ENCODE results near the gene PPP2R5B.

Gene PPP2R5B

DNA sequence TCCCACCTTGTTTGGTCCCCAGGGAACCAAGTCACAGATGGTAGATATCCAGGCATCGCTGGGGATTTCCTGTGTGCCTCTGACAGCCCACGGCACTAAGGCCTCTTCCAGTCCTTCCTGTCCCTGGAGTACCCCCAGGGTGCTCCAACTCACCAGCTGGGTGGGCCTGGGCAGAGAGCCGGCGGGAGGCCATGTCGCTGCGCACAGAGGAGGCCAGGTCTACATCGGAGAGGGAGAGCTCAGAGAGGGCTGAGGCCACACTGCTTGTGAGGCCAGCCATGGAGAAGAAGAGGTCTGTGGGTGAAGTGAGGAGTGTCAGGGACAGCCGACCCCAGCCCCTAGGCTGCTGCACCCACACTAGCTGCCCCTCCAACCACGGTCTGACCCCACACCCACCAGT is 12.8 kb upstream of the PPP2R5B start:
- Histone ChIP-seq H3K9me3 (ENCODE audit: control insufficient read depth, insufficient read depth, low read depth, low read length) (no peaks in the 10 kb centered on the region), H3K4me1 (ENCODE audit: control insufficient read depth, insufficient read depth, low read length) (no peaks in the 10 kb centered on the region), H3K36me3 (ENCODE audit: control insufficient read depth in 2 of 2, insufficient read depth in 1 of 2, low read length in 2 of 2) (peaks cover 0 to 75% of the 10 kb centered on the region in 2 experiments; a peak in 1 of 3 replicates), H3K27ac (ENCODE audit: extremely low read depth, low read depth, low read length) (no peak overlapping the region), H3K4me3 (ENCODE audit: low read depth, low read length) (no peak overlapping the region)
- POLR2A ChIA-PET = no interaction called here
- CTCF ChIA-PET = interaction anchor here (0.5 to 2.8 kb wide), 3 partner anchors 18 to 44 kb away, joined by 4 to 8 read pairs (median 7); no protein-coding TSS in a partner anchor
- no peak for TF ChIP-seq ZNF23 (tag by site-specific recombination; IDR thresholded peaks at IDR 0.05; ENCODE audit: borderline replicate concordance)
- TF ChIP-seq ZNF677 (tag by site-specific recombination; IDR thresholded peaks at IDR 0.05) = no peak
- no peak for TF ChIP-seq ZNF610 (tag by site-specific recombination; IDR thresholded peaks at IDR 0.05; ENCODE audit: borderline replicate concordance)
- TF ChIP-seq YY1 (tag by site-specific recombination; IDR thresholded peaks at IDR 0.05) = no peak
- no peak for TF ChIP-seq ZNF791 (tag by site-specific recombination; IDR thresholded peaks at IDR 0.05)
- TF ChIP-seq ZNF155 (tag by site-specific recombination; IDR thresholded peaks at IDR 0.05) = no peak
- no peak for TF ChIP-seq ZNF792 (tag by site-specific recombination; IDR thresholded peaks at IDR 0.05)
- TF ChIP-seq ZNF548 (tag by site-specific recombination; IDR thresholded peaks at IDR 0.05) = no peak
- TF ChIP-seq ZNF629 (tag by site-specific recombination; IDR thresholded peaks at IDR 0.05) = no peak
- no peak for TF ChIP-seq BCL11B (tag by site-specific recombination; IDR thresholded peaks at IDR 0.05; ENCODE audit: low read depth)
- no peak for TF ChIP-seq ZNF416 (tag by site-specific recombination; IDR thresholded peaks at IDR 0.05)
- TF ChIP-seq, protein P1, sequence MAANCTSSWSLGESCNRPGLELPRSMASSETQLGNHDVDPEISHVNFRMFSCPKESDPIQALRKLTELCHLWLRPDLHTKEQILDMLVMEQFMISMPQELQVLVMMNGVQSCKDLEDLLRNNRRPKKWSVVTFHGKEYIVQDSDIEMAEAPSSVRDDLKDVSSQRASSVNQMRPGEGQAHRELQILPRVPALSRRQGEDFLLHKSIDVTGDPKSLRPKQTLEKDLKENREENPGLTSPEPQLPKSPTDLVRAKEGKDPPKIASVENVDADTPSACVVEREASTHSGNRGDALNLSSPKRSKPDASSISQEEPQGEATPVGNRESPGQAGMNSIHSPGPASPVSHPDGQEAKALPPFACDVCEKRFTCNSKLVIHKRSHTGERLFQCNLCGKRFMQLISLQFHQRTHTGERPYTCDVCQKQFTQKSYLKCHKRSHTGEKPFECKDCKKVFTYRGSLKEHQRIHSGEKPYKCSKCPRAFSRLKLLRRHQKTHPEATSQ (tag by site-specific recombination; IDR thresholded peaks at IDR 0.05) = no peak

DNA sequence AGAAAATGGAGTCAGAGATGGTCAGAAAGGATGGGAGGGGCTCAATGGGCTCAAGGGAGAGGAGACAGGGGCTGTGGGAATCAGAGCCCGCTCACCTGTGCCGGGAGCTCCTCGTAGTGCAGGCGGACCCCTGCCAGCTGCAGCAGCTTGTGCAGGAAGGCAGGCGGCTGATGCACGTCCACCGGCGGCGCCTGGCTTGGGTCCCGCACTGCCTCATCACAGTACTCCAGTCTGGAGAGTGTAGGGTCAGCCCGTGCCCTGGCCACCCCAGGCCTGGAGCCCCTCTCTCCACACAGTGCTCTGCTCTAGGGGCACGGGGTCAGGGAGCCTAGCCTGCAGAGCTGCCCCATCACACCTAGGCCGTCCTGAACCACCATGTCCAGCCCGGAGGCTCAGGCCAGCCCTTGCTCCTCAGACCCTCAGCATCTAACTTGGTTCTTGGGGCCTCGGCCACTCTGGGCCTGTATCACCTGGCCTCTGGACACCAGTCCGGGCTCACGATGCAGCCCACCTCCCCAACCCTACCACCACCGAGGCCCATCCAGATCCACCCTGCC is 11.2 kb upstream of the PPP2R5B start:
- POLR2A ChIA-PET = no interaction called here
- Histone ChIP-seq H3K36me3 (ENCODE audit: control insufficient read depth in 2 of 2, insufficient read depth in 1 of 2, low read length in 2 of 2) (peaks cover 0 to 61% of the 10 kb centered on the region in 2 experiments; a peak in 1 of 3 replicates), H3K9me3 (ENCODE audit: control insufficient read depth, insufficient read depth, low read depth, low read length) (no peaks in the 10 kb centered on the region), H3K4me1 (ENCODE audit: control insufficient read depth, insufficient read depth, low read length) (no peaks in the 10 kb centered on the region), H3K27ac (ENCODE audit: extremely low read depth, low read depth, low read length) (no peak overlapping the region), H3K4me3 (ENCODE audit: low read depth, low read length) (no peak overlapping the region)
- CTCF ChIA-PET = interaction anchor here (2.8 kb wide), 1 partner anchor 25 kb away, joined by 8 read pairs; no protein-coding TSS in a partner anchor
- TF ChIP-seq ZNF239 (tag by site-specific recombination; IDR thresholded peaks at IDR 0.05) = no peak
- no peak for TF ChIP-seq ZSCAN23 (tag by site-specific recombination; IDR thresholded peaks at IDR 0.05)
- TF ChIP-seq WT1 (tag by site-specific recombination; IDR thresholded peaks at IDR 0.05) = no peak
- TF ChIP-seq, protein P2, sequence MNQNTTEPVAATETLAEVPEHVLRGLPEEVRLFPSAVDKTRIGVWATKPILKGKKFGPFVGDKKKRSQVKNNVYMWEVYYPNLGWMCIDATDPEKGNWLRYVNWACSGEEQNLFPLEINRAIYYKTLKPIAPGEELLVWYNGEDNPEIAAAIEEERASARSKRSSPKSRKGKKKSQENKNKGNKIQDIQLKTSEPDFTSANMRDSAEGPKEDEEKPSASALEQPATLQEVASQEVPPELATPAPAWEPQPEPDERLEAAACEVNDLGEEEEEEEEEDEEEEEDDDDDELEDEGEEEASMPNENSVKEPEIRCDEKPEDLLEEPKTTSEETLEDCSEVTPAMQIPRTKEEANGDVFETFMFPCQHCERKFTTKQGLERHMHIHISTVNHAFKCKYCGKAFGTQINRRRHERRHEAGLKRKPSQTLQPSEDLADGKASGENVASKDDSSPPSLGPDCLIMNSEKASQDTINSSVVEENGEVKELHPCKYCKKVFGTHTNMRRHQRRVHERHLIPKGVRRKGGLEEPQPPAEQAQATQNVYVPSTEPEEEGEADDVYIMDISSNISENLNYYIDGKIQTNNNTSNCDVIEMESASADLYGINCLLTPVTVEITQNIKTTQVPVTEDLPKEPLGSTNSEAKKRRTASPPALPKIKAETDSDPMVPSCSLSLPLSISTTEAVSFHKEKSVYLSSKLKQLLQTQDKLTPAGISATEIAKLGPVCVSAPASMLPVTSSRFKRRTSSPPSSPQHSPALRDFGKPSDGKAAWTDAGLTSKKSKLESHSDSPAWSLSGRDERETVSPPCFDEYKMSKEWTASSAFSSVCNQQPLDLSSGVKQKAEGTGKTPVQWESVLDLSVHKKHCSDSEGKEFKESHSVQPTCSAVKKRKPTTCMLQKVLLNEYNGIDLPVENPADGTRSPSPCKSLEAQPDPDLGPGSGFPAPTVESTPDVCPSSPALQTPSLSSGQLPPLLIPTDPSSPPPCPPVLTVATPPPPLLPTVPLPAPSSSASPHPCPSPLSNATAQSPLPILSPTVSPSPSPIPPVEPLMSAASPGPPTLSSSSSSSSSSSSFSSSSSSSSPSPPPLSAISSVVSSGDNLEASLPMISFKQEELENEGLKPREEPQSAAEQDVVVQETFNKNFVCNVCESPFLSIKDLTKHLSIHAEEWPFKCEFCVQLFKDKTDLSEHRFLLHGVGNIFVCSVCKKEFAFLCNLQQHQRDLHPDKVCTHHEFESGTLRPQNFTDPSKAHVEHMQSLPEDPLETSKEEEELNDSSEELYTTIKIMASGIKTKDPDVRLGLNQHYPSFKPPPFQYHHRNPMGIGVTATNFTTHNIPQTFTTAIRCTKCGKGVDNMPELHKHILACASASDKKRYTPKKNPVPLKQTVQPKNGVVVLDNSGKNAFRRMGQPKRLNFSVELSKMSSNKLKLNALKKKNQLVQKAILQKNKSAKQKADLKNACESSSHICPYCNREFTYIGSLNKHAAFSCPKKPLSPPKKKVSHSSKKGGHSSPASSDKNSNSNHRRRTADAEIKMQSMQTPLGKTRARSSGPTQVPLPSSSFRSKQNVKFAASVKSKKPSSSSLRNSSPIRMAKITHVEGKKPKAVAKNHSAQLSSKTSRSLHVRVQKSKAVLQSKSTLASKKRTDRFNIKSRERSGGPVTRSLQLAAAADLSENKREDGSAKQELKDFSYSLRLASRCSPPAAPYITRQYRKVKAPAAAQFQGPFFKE (tag by site-specific recombination; IDR thresholded peaks at IDR 0.05; ENCODE audit: borderline replicate concordance) = no peak
- TF ChIP-seq ZNF677 (tag by site-specific recombination; IDR thresholded peaks at IDR 0.05) = no peak

Measured in HEK293 (cell line).